Measurements from ENCODE around the gene VCL.
"Not testable (repeated sequence)": the region's sequence is repeated elsewhere in the genome, so short reads cannot be mapped to it uniquely, and the experiment has no call there.

- TF ChIP-seq CTCF, POLR2A, EP300, POLR2AphosphoS5 (IDR thresholded peaks at IDR 0.05): not testable (repeated sequence)
These were observed 64.1 kb downstream of the VCL start for GRCh38 chr10:74061978-74062377.
